Activated CD4-positive, alpha-beta T cell treated with anti-CD3 and anti-CD28 coated beads for 36 hours (primary cell): Measurements from ENCODE around the gene CRKL. TPM values are rescaled to one million over a fixed set of nuclear protein-coding genes. Genes with fewer than 3 reads are reported as not detected.
A peak's percentile ranks its signal among the peaks of the same experiment; 100 is the strongest.

Source experiments
- ATAC-seq: fragments of 200-7000 bp; cut with Tn5 transposase; one replicate; pipeline ENCODE4 v1.10.0; 2021; ENCODE audit warnings: mild to moderate bottlenecking, moderate library complexity
- CTCF ChIA-PET: fragments of 350-600 bp; sonication (Branson Sonifier 250); formaldehyde crosslinking; loops from one replicate; lab custom pipeline; 2021; ENCODE audit warnings: antibody characterized with exemption; lab: Charles Lee
- POLR2A ChIA-PET: fragments of 350-600 bp; sonication (Branson Sonifier 250); formaldehyde crosslinking; loops from one replicate; lab custom pipeline; 2021; ENCODE audit warnings: antibody characterized with exemption, inconsistent platforms; lab: Charles Lee
- DNase-seq: peaks from one replicate; pipeline ENCODE4 v3.0.0-alpha.2; 2020
- H3K27ac Mint-ChIP-seq: one replicate; pipeline ENCODE4 v1.8.0; 2021; ENCODE audit warnings: mixed read lengths
- H3K27me3 Mint-ChIP-seq: one replicate; pipeline ENCODE4 v1.8.0; 2021; ENCODE audit warnings: mixed read lengths
- H3K36me3 Mint-ChIP-seq: one replicate; pipeline ENCODE4 v1.8.0; 2021; ENCODE audit warnings: low read depth, mixed read lengths
- H3K4me1 Mint-ChIP-seq: one replicate; pipeline ENCODE4 v1.8.0; 2021; ENCODE audit warnings: mixed read lengths
- H3K4me3 Mint-ChIP-seq: one replicate; pipeline ENCODE4 v1.8.0; 2021; ENCODE audit warnings: mild to moderate bottlenecking, moderate library complexity, mixed read lengths
- H3K9me3 Mint-ChIP-seq: one replicate; pipeline ENCODE4 v1.8.0; 2021; ENCODE audit warnings: low read depth, mixed read lengths
- intact Hi-C, 2 experiments: fragments of 100-400 bp; cut with DNase I in 1 of 2; cut with micrococcal nuclease in 1 of 2; formaldehyde crosslinking; loops; one replicate each; pipeline versions ENCODE4 v1.14.2 to v1.15.1; 2022 to 2024; cut with DNase I, micrococcal nuclease
- total RNA-seq, 2 experiments: library from RNA; stranded (reverse); gene quantifications; one replicate each; pipeline ENCODE4 v1.2.3, GENCODE V29; 2021

The CRKL gene, protein sequence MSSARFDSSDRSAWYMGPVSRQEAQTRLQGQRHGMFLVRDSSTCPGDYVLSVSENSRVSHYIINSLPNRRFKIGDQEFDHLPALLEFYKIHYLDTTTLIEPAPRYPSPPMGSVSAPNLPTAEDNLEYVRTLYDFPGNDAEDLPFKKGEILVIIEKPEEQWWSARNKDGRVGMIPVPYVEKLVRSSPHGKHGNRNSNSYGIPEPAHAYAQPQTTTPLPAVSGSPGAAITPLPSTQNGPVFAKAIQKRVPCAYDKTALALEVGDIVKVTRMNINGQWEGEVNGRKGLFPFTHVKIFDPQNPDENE
- 10 to 100 TPM; 80.8 to 92.0 TPM for total RNA-seq

DNA sequence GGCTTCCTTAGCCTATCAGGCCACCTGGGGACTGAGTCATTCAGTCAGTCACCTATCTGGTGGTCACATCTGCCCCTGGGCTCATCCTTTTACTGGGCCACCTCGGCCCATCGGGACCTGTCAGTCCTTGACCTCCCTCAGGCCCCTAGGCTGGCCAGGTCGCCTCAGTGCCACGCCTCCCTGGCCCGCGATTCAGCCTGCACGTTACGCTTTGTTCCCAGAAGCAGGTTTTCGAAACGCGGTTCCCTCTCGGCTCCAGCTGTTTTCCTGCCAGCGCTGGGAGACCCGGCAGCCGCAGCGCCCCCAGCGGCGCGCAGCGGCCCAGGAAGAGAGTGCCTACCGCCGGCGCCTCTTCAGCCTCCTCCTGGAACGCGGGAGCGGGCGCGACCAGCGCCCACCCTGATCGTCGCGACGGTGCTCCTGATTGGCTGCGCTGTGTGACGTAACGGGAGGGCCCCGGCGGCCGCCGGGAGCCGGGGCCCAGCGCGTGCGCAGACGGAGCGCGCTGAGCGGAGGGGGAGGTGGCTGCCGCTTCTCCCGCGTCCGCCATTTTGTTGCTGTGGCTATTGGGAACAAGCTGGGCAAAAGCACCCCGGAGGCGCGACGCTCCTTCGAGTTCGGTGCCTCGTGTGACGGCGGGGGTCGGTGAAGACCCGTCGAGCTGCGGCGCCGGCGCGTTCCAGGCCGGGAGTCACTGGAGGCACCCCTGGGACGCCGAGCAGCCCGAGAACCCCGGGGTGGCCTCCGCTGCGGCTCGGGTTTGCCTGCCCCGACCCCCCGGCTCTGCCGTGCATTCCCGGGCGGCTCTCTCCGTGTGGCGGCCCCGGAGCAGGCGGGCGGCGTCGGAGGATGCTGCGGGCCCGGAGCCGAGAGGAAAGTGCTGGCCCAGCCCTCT is at the start of gene CRKL:
Gene CRKL (plus strand): TSS at position 492 of the 895 bp plus-strand sequence. CDS start 528 bp downstream, outside the sequence.
- Mint-ChIP-seq H3K4me3 (peak within 1 kb of the TSS; percentile 99), H3K27me3 (no peaks in the 10 kb centered on the region), H3K36me3 (peaks cover 28% of the 10 kb centered on the region), H3K4me1 (peaks cover 27% of the 10 kb centered on the region), H3K27ac (peak within 1 kb of the TSS; percentile 93), H3K9me3 (no peaks in the 10 kb centered on the region)
- ChIA-PET CTCF (interaction anchor here (0.5 to 0.7 kb wide), 7 partner anchors 16 to 87 kb away, joined by 3 to 5 read pairs (median 3); no protein-coding TSS in a partner anchor), POLR2A (interaction anchor here (0.6 kb wide), 1 partner anchor 24 kb away, joined by 3 read pairs; no protein-coding TSS in a partner anchor)
- peak; percentile 98 for ATAC-seq
- intact Hi-C loops: loop anchor here (1.0 to 5.0 kb wide), 13 partner anchors 40 to 950 kb away; partner anchors contain the start of genes PI4KA (in 2 of the 2), LZTR1 (in 1 of the 2), MAPK1 (in 1 of the 2) and MED15 (in 1 of the 2)
- peak; percentile 98 for DNase-seq

DNA sequence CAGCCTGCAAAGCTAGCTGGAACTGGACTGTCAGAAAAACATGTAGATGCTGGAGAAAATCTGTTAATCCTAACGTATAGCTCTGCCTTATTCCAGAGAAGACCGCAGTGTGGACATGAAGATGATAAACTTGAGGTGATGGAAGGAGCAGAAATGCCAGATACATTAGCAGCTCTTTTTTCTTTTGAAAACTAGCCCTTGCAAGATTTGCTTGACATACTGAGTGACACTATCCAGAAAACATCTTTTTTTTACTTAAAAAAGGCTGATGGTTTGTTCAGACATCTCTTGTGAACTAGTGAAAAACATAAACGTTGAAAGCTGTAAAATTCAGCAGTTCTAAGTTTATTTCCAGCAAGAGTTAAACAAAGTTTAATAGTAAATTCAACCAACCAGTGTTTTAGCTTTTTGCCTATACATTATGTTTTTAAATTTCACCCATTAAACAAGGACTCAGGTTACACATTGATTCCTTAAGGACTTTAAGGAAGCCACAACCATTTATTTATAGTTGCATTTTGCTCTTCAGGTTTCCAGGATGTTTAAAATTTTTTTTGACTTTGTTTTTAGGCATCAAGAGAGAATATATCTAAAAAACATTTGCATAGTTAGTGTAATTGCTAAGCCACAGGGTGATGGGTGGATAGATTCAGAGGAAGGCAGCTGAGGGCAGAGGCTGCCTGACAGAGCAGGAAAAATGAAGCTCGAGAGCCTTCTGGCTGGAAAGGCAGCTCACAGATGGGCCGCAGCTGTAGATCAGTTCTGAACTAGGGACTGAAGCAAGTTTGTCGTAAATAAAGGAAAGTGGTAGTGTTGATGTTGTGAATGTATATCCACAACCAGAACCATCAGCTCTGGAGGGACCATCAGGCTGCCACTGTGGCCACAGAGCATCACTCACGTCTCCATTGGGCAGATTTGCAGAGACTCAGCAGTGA is 48.9 kb upstream of the CRKL start:
- DNase-seq (no peak), ATAC-seq (no peak)
- intact Hi-C loops: no loop called here
- Mint-ChIP-seq H3K4me1 (peaks cover 3% of the 10 kb centered on the region), H3K4me3 (no peak overlapping the region), H3K9me3 (no peaks in the 10 kb centered on the region), H3K27ac (peak overlapping the region; percentile 17), H3K36me3 (peaks cover 7% of the 10 kb centered on the region), H3K27me3 (no peaks in the 10 kb centered on the region)
- POLR2A ChIA-PET: no interaction called here
- CTCF ChIA-PET: interaction anchor here (0.9 kb wide), 1 partner anchor 18 kb away, joined by 4 read pairs; no protein-coding TSS in a partner anchor

DNA sequence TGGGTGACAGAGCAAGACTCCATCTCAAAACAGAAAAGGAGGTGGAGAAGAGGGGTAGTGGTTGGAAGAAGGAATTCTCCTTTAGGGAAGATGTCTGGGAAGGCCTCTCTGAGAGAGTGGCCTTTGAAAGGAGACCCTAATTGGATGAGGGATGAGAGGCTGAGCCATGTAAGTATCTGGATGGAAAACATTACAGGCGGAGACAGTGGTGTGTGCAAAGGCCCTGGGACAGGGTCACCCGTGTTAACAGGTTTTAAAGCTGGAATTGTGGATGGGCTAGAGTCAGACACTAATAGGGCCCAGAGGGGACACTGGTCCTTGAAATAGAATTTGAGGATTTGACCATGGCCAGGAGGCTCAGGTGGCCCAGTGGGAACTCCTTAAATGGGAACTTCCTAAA is 48.0 kb upstream of the CRKL start:
- POLR2A ChIA-PET: no interaction called here

DNA sequence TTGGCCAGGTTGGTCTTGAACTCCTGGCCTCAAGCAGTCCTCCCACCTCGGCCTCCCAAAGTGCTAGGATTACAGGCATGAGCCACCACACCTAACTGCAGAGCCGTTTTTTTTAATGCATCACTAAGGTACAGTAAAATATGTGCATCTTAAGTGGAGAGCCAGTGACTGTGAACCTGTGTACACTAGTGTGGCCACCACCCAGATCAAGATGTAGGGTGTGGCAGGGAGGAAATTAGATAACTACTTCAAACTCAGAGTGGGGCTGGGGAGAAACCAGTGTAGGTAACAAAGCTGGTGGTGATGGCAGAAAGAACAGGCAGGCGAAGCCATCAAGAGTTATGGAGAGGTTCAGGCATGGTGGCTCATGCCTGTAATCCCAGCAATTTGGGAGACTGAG is 44.0 kb upstream of the CRKL start:
- ChIA-PET POLR2A (interaction anchor here (0.6 kb wide), 1 partner anchor 25 kb away, joined by 6 read pairs; no protein-coding TSS in a partner anchor), CTCF (no interaction called here)
- Mint-ChIP-seq H3K4me3 (no peak overlapping the region), H3K27me3 (no peaks in the 10 kb centered on the region), H3K4me1 (no peaks in the 10 kb centered on the region), H3K27ac (no peak overlapping the region), H3K36me3 (peaks cover 11% of the 10 kb centered on the region), H3K9me3 (no peaks in the 10 kb centered on the region)
- ATAC-seq (no peak), DNase-seq (no peak)
- intact Hi-C loops: no loop called here

More for the DNA sequence above, 48.0 kb upstream of the CRKL start:
- Mint-ChIP-seq H3K27ac (no peak overlapping the region), H3K27me3 (no peaks in the 10 kb centered on the region), H3K4me3 (no peak overlapping the region), H3K36me3 (peaks cover 9% of the 10 kb centered on the region), H3K9me3 (no peaks in the 10 kb centered on the region), H3K4me1 (peaks cover 3% of the 10 kb centered on the region)
- DNase-seq: no peak
- CTCF ChIA-PET: no interaction called here
- no peak for ATAC-seq
- intact Hi-C loops: no loop called here

DNA sequence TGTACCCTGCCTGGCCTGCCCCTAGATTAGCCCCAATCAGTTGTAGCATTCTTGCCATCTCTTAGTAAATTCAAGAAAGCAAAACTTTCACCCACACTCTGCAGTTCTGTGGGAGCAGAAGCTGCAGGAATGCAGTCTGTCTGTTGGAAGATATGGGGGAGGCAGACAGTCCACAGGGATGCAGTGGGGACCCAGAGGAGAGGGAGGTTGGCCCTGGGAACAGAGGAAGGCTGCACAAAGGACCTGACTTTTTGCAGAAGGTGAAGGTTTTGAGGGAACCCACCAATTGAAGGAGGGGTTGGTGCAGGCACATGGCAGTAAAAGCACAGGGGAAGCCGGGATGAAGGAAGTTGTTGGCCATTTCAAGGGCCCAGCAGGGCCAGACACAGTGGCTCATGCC is 41.9 kb upstream of the CRKL start:
- DNase-seq (no peak), ATAC-seq (no peak)
- H3K4me3 Mint-ChIP-seq: no peak overlapping the region
- ChIA-PET CTCF (interaction anchor here (0.7 kb wide), 1 partner anchor 25 kb away, joined by 3 read pairs; no protein-coding TSS in a partner anchor), POLR2A (interaction anchor here (0.6 kb wide), 1 partner anchor 40 kb away, joined by 3 read pairs; no protein-coding TSS in a partner anchor)
- H3K9me3 Mint-ChIP-seq: no peaks in the 10 kb centered on the region
- H3K27me3 Mint-ChIP-seq: no peaks in the 10 kb centered on the region
- intact Hi-C loops: no loop called here
- peaks cover 8% of the 10 kb centered on the region for H3K36me3 Mint-ChIP-seq
- no peak overlapping the region for H3K27ac Mint-ChIP-seq
- H3K4me1 Mint-ChIP-seq: no peaks in the 10 kb centered on the region

DNA sequence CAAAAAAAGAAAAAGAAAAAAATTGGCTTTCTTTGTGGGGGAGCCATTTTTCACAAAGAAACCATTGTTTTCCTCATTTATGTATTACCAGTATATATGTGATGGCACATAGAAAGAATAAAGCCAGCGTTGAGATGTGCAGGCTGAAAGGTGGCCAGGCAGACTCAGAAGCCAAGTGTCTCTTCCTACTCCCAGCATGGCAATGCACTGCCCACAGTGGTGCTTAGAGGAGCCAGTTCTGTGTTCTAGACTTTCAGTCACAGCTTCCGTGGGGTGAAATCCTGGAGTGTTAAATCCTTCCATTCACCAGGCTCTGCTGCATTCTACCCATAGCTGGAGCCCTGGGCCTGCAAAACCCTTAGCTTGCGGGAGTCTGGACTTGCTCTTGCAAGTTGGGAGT is 39.5 kb upstream of the CRKL start:
- H3K4me1 Mint-ChIP-seq: no peaks in the 10 kb centered on the region
- no peaks in the 10 kb centered on the region for H3K9me3 Mint-ChIP-seq
- H3K36me3 Mint-ChIP-seq: peaks cover 17% of the 10 kb centered on the region
- no peak for DNase-seq
- H3K27ac Mint-ChIP-seq: no peak overlapping the region
- H3K27me3 Mint-ChIP-seq: no peaks in the 10 kb centered on the region
- ATAC-seq: no peak
- no peak overlapping the region for H3K4me3 Mint-ChIP-seq
- ChIA-PET CTCF (no interaction called here), POLR2A (no interaction called here)
- intact Hi-C loops: no loop called here

DNA sequence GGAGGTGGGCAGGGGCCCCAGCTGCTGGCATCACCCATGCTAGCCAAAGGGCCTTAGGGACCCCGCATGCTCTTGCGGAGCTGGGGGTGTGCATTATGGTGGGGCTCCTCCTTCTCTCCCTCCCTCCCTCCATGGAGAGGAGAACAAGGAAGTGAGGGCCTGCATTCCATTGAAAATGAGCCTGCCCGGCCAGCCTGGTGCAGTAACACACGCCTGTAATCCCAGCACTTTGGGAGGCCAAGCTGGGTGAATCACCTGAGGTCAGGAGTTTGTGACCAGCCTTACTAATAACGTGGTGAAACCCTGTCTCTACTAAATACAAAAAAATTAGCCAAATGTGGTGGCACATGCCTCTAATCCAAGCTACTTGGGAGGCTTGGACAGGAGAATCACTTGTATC is 36.0 kb upstream of the CRKL start:
- H3K27me3 Mint-ChIP-seq: no peaks in the 10 kb centered on the region
- H3K36me3 Mint-ChIP-seq: peaks cover 23% of the 10 kb centered on the region
- no peak for DNase-seq
- no peak overlapping the region for H3K27ac Mint-ChIP-seq
- POLR2A ChIA-PET: no interaction called here
- no peak overlapping the region for H3K4me3 Mint-ChIP-seq
- CTCF ChIA-PET: interaction anchor here (1.1 to 1.2 kb wide), 2 partner anchors 8 to 36 kb away, joined by 3 to 4 read pairs; no protein-coding TSS in a partner anchor
- no peaks in the 10 kb centered on the region for H3K4me1 Mint-ChIP-seq
- ATAC-seq: no peak
- intact Hi-C loops: no loop called here
- H3K9me3 Mint-ChIP-seq: no peaks in the 10 kb centered on the region

DNA sequence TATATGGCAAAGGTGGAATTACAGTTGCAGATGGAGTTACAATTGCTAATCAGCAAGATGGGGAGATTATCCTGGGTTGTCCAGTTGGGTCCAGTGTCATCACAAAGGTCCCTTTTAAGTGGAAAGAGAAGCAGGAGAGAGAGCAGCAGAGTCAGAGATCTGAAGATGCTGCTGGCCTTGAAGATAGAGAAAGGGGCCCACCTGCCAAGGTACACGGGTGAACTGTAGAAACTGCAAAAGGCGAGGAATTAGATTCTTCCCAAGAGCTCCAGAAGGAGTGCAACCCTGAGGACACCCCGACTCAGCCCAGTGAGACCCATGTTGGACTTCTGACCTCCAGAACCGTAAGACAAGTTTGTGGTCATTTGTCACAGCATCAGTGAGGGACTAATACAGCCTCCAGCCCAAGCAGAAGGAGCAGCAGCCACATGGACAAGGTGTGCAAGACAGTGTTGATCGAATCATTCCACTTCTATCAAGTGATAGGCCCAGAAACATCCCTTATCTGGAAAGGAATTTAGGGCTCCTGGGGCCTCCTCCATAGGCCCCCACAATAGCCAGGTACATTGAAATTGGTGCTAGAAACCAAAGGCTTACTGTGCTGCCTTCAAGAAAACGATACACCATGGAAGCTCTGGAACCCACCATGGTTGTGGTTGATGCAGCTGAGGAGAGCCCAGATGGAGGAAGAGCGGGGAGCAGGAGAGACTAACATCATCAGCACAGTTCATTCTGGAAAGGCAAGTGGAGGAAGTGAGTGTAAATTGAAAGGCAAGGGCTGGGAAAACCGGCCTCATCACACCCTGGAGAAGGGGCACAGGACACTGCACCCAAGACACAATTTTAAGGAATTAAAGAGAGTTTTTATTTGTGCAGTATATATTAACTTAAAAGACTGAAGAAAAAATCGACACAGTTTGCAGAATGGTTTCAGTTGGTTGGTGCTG is 35.1 kb upstream of the CRKL start:
- no peak overlapping the region for H3K27ac Mint-ChIP-seq
- peaks cover 20% of the 10 kb centered on the region for H3K36me3 Mint-ChIP-seq
- ChIA-PET POLR2A (no interaction called here), CTCF (interaction anchor here (0.6 kb wide), 1 partner anchor 11 kb away, joined by 3 read pairs; no protein-coding TSS in a partner anchor)
- ATAC-seq: no peak
- no peaks in the 10 kb centered on the region for H3K9me3 Mint-ChIP-seq
- DNase-seq: no peak
- intact Hi-C loops: no loop called here
- H3K4me1 Mint-ChIP-seq: no peaks in the 10 kb centered on the region
- no peak overlapping the region for H3K4me3 Mint-ChIP-seq
- no peaks in the 10 kb centered on the region for H3K27me3 Mint-ChIP-seq

DNA sequence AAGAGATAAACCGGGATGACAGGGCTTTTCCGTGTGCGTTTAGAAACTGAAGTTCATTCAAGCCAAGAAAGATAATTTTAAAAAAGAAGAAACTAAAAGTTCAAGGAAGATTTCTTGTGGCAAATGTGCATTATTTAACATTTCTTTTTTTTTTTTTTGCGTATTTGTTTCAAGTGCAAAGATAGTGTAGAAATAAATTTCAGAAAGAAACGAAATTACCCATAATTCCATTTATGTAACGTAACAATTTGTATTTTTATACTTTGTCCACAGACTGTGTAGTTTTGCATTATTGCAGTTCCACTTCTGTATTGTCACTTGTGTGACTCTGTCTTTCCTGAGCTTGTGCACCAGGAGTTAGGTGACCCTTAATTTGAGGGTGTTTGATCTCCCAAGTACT is 34.4 kb upstream of the CRKL start:
- H3K36me3 Mint-ChIP-seq: peaks cover 25% of the 10 kb centered on the region
- intact Hi-C loops: no loop called here
- no peak overlapping the region for H3K4me3 Mint-ChIP-seq
- no peak for DNase-seq
- no peaks in the 10 kb centered on the region for H3K27me3 Mint-ChIP-seq
- H3K4me1 Mint-ChIP-seq: no peaks in the 10 kb centered on the region
- ChIA-PET POLR2A (no interaction called here), CTCF (interaction anchor here (0.6 kb wide), 1 partner anchor 11 kb away, joined by 3 read pairs; no protein-coding TSS in a partner anchor)
- ATAC-seq: no peak
- H3K27ac Mint-ChIP-seq: no peak overlapping the region
- H3K9me3 Mint-ChIP-seq: no peaks in the 10 kb centered on the region

DNA sequence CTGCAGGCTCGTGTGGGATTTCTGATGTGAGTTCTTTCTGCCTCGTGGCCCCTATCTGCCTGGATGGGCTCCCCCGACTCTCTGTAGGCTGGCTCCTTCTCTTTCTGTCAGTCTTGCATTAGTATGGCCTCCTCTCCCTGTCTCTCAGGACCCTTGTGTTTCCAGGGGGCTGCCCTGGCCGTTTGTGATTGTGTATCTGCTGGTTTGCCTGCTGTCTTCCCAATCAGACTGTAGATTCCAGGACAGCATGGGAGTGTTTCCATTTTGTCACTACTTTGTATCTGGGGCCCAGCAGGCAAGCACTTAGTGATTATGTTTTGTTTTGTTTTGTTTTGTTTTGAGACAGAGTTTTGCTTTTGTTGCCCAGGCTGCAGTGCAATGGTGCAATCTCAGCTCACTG is 32.8 kb upstream of the CRKL start:
- no peak overlapping the region for H3K27ac Mint-ChIP-seq
- DNase-seq (no peak), ATAC-seq (no peak)
- peaks cover 31% of the 10 kb centered on the region for H3K36me3 Mint-ChIP-seq
- POLR2A ChIA-PET: no interaction called here
- intact Hi-C loops: no loop called here
- CTCF ChIA-PET: interaction anchor here (0.6 to 0.7 kb wide), 2 partner anchors 53 to 55 kb away, joined by 3 read pairs; no protein-coding TSS in a partner anchor
- no peak overlapping the region for H3K4me3 Mint-ChIP-seq
- H3K9me3 Mint-ChIP-seq: no peaks in the 10 kb centered on the region
- no peaks in the 10 kb centered on the region for H3K27me3 Mint-ChIP-seq
- no peaks in the 10 kb centered on the region for H3K4me1 Mint-ChIP-seq
